Calu3 (cell line): ENCODE measurements around the gene SLC46A1. TPM values are rescaled to one million over a fixed set of nuclear protein-coding genes. Genes with fewer than 3 reads are reported as not detected.

Experiments
- BruUV-seq: library from RNA; stranded (reverse); fragments of 400-500 nt; replicated peaks from 2 replicates; lab custom pipeline; 2021; lab: Mats Ljungman, UMichigan
- CTCF ChIA-PET: fragments of 300-600 bp; sonication (Branson Sonifier 250); formaldehyde crosslinking; loops from one replicate; lab custom pipeline; 2022; ENCODE audit warnings: antibody characterized with exemption; lab: Charles Lee
- DNase-seq: peaks from one replicate; pipeline ENCODE4 v3.0.0; 2022
- H3K27ac Mint-ChIP-seq: one replicate; pipeline ENCODE4 v1.8.0; 2022; ENCODE audit warnings: mixed read lengths; ENCODE audit not compliant: unreplicated experiment
- H3K27me3 Mint-ChIP-seq: one replicate; pipeline ENCODE4 v1.8.0; 2022; ENCODE audit warnings: mixed read lengths; ENCODE audit not compliant: unreplicated experiment
- H3K36me3 Mint-ChIP-seq: one replicate; pipeline ENCODE4 v1.8.0; 2022; ENCODE audit warnings: mild to moderate bottlenecking, moderate library complexity, mixed read lengths; ENCODE audit not compliant: insufficient read depth, unreplicated experiment
- H3K4me1 Mint-ChIP-seq: one replicate; pipeline ENCODE4 v1.8.0; 2022; ENCODE audit warnings: mild to moderate bottlenecking, low read depth, mixed read lengths; ENCODE audit not compliant: unreplicated experiment
- H3K4me3 Mint-ChIP-seq: one replicate; pipeline ENCODE4 v1.8.0; 2022; ENCODE audit warnings: mild to moderate bottlenecking, low read depth, moderate library complexity, mixed read lengths; ENCODE audit not compliant: unreplicated experiment
- H3K9me3 Mint-ChIP-seq: one replicate; pipeline ENCODE4 v1.8.0; 2022; ENCODE audit warnings: low read depth, mixed read lengths; ENCODE audit not compliant: unreplicated experiment
- CTCF ChIP-seq: fragments of 200-600 bp; IDR thresholded peaks from one replicate; pipeline ENCODE4 v1.8.0; 2022; ENCODE audit warnings: antibody characterized with exemption; ENCODE audit not compliant: unreplicated experiment
- intact Hi-C: fragments of 100-400 bp; cut with micrococcal nuclease; formaldehyde crosslinking; loops from one replicate; pipeline ENCODE4 v1.10.0; 2022; ENCODE audit not compliant: unreplicated experiment
- total RNA-seq: library from RNA; stranded (reverse); gene quantifications from 2 replicates; pipeline ENCODE4 v1.2.3, GENCODE V29; 2022

The SLC46A1 gene
- total RNA-seq, 1 experiment from 2014 or later = 17.0 TPM

GRCh38 chr17:28407130-28407973 is 1.3 kb upstream of the SLC46A1 start:
- H3K27me3 Mint-ChIP-seq = peaks cover 40% of the 10 kb centered on the region
- intact Hi-C loops = no loop called here
- no peak overlapping the region for H3K27ac Mint-ChIP-seq
- no peaks in the 10 kb centered on the region for H3K4me1 Mint-ChIP-seq
- CTCF ChIA-PET = no interaction called here
- H3K9me3 Mint-ChIP-seq = no peaks in the 10 kb centered on the region
- no TSS peak for BruUV-seq
- H3K36me3 Mint-ChIP-seq = peaks cover 12% of the 10 kb centered on the region
- no peak for DNase-seq
- H3K4me3 Mint-ChIP-seq = no peak overlapping the region
- no peak for TF ChIP-seq CTCF

DNA sequence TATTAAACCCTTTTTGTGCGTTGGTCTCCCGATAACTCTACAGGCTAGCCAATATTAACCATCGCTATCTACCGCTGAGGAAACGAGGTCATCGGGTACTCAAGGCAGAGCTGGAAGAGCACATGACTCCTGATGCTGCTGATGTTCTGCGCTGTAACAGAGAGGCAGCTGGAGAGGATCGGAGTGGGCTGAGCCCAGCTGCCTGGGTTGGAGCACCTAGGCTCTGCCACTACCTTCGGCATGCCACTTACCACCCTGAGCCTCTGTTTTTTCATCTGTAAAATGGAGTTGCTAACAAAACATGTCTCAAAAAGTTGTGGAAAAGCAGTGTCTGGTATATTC is 432 bp upstream of the SLC46A1 start:
- CTCF ChIA-PET = interaction anchor here (0.5 kb wide), 1 partner anchor 27 kb away, joined by 6 read pairs; no protein-coding TSS in a partner anchor
- Mint-ChIP-seq H3K36me3 (peaks cover 15% of the 10 kb centered on the region), H3K4me1 (no peaks in the 10 kb centered on the region), H3K4me3 (peak overlapping the region; percentile 86), H3K27me3 (peaks cover 31% of the 10 kb centered on the region), H3K27ac (no peak overlapping the region), H3K9me3 (no peaks in the 10 kb centered on the region)
- intact Hi-C loops = no loop called here
- no peak for TF ChIP-seq CTCF
- no TSS peak for BruUV-seq
- no peak for DNase-seq

GRCh38 chr17:28404812-28405570 is 1.0 kb downstream of the SLC46A1 start:
- CTCF ChIA-PET = interaction anchor here (1.9 kb wide), 1 partner anchor 11 kb away, joined by 8 read pairs; no protein-coding TSS in a partner anchor
- no TSS peak for BruUV-seq
- no peaks in the 10 kb centered on the region for H3K4me1 Mint-ChIP-seq
- no peak overlapping the region for H3K27ac Mint-ChIP-seq
- H3K27me3 Mint-ChIP-seq = peaks cover 17% of the 10 kb centered on the region
- H3K9me3 Mint-ChIP-seq = no peaks in the 10 kb centered on the region
- peak overlapping the region; percentile 86 for H3K4me3 Mint-ChIP-seq
- peaks cover 15% of the 10 kb centered on the region for H3K36me3 Mint-ChIP-seq
- DNase-seq = no peak
- intact Hi-C loops = no loop called here
- TF ChIP-seq CTCF = no peak

- TSS peak; percentile 28 for BruUV-seq
- no peak for TF ChIP-seq CTCF
- no peak for DNase-seq
- no peak overlapping the region for H3K27ac Mint-ChIP-seq
- peaks cover 14% of the 10 kb centered on the region for H3K27me3 Mint-ChIP-seq
- CTCF ChIA-PET = interaction anchor here (1.9 kb wide), 1 partner anchor 12 kb away, joined by 8 read pairs; no protein-coding TSS in a partner anchor
- H3K4me3 Mint-ChIP-seq = no peak overlapping the region
- H3K9me3 Mint-ChIP-seq = no peaks in the 10 kb centered on the region
- intact Hi-C loops = no loop called here
- H3K36me3 Mint-ChIP-seq = peaks cover 15% of the 10 kb centered on the region
- no peaks in the 10 kb centered on the region for H3K4me1 Mint-ChIP-seq
Observed at GRCh38 chr17:28404461-28404811, 1.6 kb downstream of the SLC46A1 start.
